ENCODE data around the gene OXER1.
"Not testable (repeated sequence)": the region's sequence is repeated elsewhere in the genome, so short reads cannot be mapped to it uniquely, and the experiment has no call there.

OXER1 gene

DNA sequence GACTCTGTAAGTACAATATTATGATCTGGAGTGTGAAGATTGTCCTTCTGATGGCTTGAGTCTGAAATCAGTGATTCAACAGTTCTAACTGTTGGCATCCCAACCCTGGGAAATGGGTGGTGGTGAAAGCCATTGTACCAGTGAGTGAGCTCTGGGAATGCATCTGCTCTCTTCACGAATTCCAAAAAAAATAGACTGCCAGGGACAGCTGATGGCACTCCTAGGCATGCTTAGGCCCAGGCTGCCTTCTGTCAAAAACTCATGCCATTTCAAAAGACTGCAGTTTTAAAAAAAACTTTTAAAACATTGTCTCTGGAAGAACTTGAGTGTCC lies 20.3 kb downstream of the OXER1 start:
- TF ChIP-seq ZFX (IDR thresholded peaks at IDR 0.05), result no peak
- TF ChIP-seq CTCF (conservative IDR thresholded peaks at IDR 0.05), result no peak

DNA sequence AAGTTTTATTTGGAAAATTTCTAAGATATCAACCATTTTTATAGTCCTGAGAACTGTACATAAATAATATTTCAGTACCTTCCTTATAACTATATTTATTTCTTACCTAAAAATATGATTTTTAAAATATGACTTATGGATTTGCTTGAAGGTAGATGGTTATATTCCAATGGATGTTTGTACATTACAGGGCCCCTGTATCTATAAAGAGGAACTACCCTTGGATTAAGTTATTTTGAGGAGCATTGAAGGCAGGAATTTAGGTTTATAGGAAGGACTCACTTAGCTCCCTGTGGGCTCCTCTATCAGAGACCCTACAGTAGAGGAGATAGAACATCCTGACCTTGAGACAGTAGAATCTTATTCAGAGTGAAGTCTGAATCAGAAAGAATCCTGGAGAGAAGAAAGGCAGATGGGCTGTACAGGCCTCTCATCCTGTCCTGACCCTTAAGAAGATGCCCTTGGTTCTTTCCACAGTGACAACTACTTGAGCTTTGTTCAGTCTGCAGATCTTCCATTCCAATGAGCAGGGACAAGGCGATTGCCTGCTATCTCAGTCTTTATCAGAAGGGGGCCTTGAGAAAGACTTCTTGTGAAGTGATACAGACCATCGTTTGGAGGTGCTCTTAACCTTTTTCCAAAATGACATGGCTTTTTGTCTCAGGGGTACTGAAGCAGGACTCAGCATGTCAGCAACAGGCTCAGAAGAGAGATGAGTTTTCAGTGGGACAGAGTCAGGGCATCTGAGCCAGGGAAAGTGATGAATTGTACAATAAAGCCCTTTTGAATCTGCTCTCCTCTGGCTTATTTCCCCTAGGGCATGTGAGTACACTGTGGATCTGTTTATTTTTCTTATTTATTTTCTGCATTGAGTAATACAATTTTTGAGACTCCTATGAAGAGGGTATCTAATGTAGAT lies 20.9 kb downstream of the OXER1 start:
- H3K27ac ChIP-seq, result no peak overlapping the region
- no peak for TF ChIP-seq ZFX (IDR thresholded peaks at IDR 0.05)

More for the DNA sequence above, 20.3 kb downstream of the OXER1 start:
- H3K27ac ChIP-seq, result no peak overlapping the region

DNA sequence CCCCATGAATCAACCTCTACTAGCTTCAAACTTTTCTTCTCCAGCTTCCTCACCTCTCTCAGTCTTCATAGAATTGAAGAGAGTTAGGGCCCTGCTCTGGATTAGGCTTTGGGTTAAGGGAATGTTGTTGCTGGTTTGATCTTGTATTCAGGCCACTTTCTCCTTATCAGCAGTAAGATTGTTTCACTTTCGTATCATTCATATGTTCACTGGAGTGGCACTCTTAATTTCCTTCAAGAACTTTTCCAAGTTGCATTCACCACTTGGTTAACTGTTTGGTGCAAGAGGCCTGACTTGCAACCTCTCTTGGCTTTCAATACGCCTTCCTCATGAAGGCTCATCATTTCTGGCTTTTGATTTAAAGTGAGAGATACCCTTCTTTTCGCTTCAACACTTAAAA lies 22.8 kb downstream of the OXER1 start:
- H3K27ac ChIP-seq, result no peak overlapping the region
- TF ChIP-seq CTCF (conservative IDR thresholded peaks at IDR 0.05) (no peak), ZFX (IDR thresholded peaks at IDR 0.05) (no peak)

DNA sequence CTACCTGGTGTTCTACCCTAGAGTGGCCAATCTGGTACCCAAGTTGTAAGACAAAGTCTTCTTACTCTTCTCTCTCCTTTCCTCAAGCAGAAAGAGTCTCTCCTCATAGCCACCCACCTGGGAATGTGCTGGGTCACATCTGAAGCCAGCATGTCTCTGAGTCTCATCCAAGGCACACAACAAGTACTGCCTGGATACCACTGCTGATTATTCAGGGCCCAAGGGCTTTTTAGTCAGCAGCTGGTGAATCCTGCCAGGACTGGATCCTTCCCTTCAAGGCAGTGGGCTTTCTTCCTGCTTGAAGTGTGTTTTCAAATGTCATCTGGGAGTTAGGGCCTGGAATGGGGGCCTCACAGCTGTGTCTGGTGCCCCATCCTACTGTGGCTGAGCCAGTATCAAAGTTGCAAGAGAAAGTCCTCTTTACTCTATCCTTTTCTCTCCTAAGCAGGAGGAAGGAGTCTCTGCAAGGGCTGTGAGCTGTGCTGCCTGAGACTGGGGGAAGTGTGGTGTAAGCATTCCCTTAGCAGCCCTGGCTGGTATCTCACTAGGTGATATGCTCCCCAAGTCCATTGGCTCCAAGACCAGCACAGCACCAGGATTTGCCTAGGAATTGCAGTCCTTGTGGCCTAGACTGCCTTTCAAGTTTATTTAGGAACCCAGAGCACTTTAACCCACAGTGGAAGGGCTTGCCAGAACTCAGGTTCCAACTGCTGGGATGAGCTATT lies 27.2 kb downstream of the OXER1 start:
- TF ChIP-seq CTCF (conservative IDR thresholded peaks at IDR 0.05) (no peak), ZFX (IDR thresholded peaks at IDR 0.05) (no peak)
- H3K27ac ChIP-seq, result no peak overlapping the region

GRCh38 chr2:42733852-42734251 lies 30.1 kb downstream of the OXER1 start:
- TF ChIP-seq CTCF (conservative IDR thresholded peaks at IDR 0.05) (no peak), ZFX (IDR thresholded peaks at IDR 0.05) (no peak)
- H3K27ac ChIP-seq, result no peak overlapping the region

DNA sequence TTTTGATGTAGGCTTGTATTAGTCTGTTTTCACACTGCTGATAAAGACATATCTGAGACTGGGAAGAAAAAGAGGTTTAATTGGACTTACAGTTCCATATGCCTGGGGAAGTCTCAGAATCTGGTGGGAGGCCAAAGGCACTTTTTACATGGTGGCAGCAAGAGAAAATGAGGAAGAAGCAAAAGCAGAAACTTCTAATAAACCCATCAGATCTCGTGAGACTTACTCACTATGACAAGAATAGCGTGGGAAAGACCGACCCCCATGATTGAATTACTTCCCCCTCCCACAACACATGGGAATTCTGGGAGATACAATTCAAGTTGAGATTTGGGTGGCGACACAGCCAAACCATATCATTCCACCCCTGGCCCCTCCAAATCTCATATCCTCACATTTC lies 32.6 kb downstream of the OXER1 start:
- not testable (repeated sequence) for H3K27ac ChIP-seq

- H3K27ac ChIP-seq, result no peak overlapping the region
- TF ChIP-seq CTCF (conservative IDR thresholded peaks at IDR 0.05) (no peak), ZFX (IDR thresholded peaks at IDR 0.05) (no peak)
These were observed 37.3 kb downstream of the OXER1 start for GRCh38 chr2:42726680-42727079.

GRCh38 chr2:42725657-42726056 lies 38.3 kb downstream of the OXER1 start:
- no peak for TF ChIP-seq ZFX (IDR thresholded peaks at IDR 0.05)
- no peak for TF ChIP-seq CTCF (conservative IDR thresholded peaks at IDR 0.05)
- no peak overlapping the region for H3K27ac ChIP-seq

All from C4-2B (cell line).